ENCODE results near the gene LONRF2. TPM values are rescaled to one million over a fixed set of nuclear protein-coding genes. Genes with fewer than 3 reads are reported as not detected.

Gene LONRF2
- total RNA-seq, 1 experiment from 2014 or later: 2.7 TPM

- H3K9me3 Mint-ChIP-seq: peaks cover 17 to 18% of the 10 kb centered on the region in 2 experiments
- no peak overlapping the region for H3T11ph ChIP-seq (ENCODE audit: low read length)
- no peak overlapping the region for H3K27ac Mint-ChIP-seq
- H3K27me3 ChIP-seq (ENCODE audit: insufficient read depth, low read length): no peaks in the 10 kb centered on the region
- DNase-seq: no peak
- no peak overlapping the region for H3K9ac ChIP-seq (ENCODE audit: extremely low read depth, insufficient read length, low read length)
- no CpG with 5 or more reads among the region's 2 CpGs for WGBS (ENCODE audit: extremely low coverage, insufficient read length, low lambda C conversion rate)
- H2AK5ac ChIP-seq (ENCODE audit: insufficient read length, low read length): no peak overlapping the region
- no peaks in the 10 kb centered on the region for H3K23me2 ChIP-seq (ENCODE audit: insufficient read length, low read depth, low read length, poor library complexity, severe bottlenecking)
- no peak overlapping the region for H4K91ac ChIP-seq (ENCODE audit: insufficient read length, low read depth, low read length)
- H2BK120ac ChIP-seq (ENCODE audit: low read depth, low read length, poor library complexity, severe bottlenecking): no peak overlapping the region
- H3K14ac ChIP-seq (ENCODE audit: insufficient read depth, low read length): no peak overlapping the region
- H2AFZ ChIP-seq (ENCODE audit: low read length): no peak overlapping the region
- no peak overlapping the region for H4K8ac ChIP-seq (replicated peaks; ENCODE audit: insufficient read length, low read depth, low read length)
- no peak overlapping the region for H3K18ac ChIP-seq (ENCODE audit: insufficient read length, low read depth, low read length)
- TF ChIP-seq CTCF (conservative IDR thresholded peaks at IDR 0.05): no peak
- no peaks in the 10 kb centered on the region for H4K20me1 ChIP-seq (ENCODE audit: control insufficient read depth, insufficient read depth, insufficient read length)
- no peak overlapping the region for H4K5ac ChIP-seq (ENCODE audit: insufficient read length, low read depth, low read length)
- no peaks in the 10 kb centered on the region; the same call in none of the 2 replicates for H3K27me3 Mint-ChIP-seq (ENCODE audit: low read depth)
- H3K27ac ChIP-seq (ENCODE audit: insufficient read length, low read depth, low read length): no peak overlapping the region
- H2BK15ac ChIP-seq (ENCODE audit: low read depth, low read length): no peak overlapping the region
- H2BK20ac ChIP-seq (ENCODE audit: low read depth, low read length, poor library complexity, severe bottlenecking): no peak overlapping the region
- H3K4me1 ChIP-seq (ENCODE audit: insufficient read depth, low read length): no peaks in the 10 kb centered on the region
- no peak overlapping the region for H3K23ac ChIP-seq (ENCODE audit: insufficient read length, low read depth, low read length)
- no peak overlapping the region for H3K4ac ChIP-seq (ENCODE audit: low read depth, low read length)
- H3K36me3 Mint-ChIP-seq (ENCODE audit: insufficient read depth in 1 of 3, low read depth in 3 of 3): peaks cover 6 to 9% (median 7%) of the 10 kb centered on the region in 3 experiments; a peak in 4 of 7 replicates
- peaks cover 8% of the 10 kb centered on the region for H3K9me3 ChIP-seq (ENCODE audit: control insufficient read depth, low read depth, low read length)
- no peak overlapping the region for H3K4me3 Mint-ChIP-seq
- H3K56ac ChIP-seq (ENCODE audit: insufficient read length, low read depth, low read length): no peak overlapping the region
- H2BK12ac ChIP-seq (ENCODE audit: insufficient read length, low read depth, low read length): no peak overlapping the region
- no peaks in the 10 kb centered on the region for H3K79me1 ChIP-seq (ENCODE audit: insufficient read depth, low read depth, low read length, poor library complexity, severe bottlenecking)
- H2BK5ac ChIP-seq (ENCODE audit: insufficient read length, low read length): no peak overlapping the region
- peaks cover 3 to 4% of the 10 kb centered on the region in 2 experiments; a peak in 2 of 4 replicates for H3K4me1 Mint-ChIP-seq
- no peak overlapping the region for H3K4me2 ChIP-seq (ENCODE audit: insufficient read depth, insufficient read length, low read length)
- no peaks in the 10 kb centered on the region for H3K79me2 ChIP-seq (ENCODE audit: insufficient read depth, low read length)
Measured at GRCh38 chr2:100334929-100335328, 12.6 kb upstream of the LONRF2 start.

All from H9 (cell line).